ENCODE results near the gene ENDOG.
A peak's percentile ranks its signal among the peaks of the same experiment; 100 is the strongest.
"Not testable (repeated sequence)": the region's sequence is repeated elsewhere in the genome, so short reads cannot be mapped to it uniquely, and the experiment has no call there.

Gene ENDOG

GRCh38 chr9:128828719-128829452, 10.6 kb downstream of the ENDOG start:
- DNase-seq (ENCODE audit: low read depth in 2 of 2) = no peak

GRCh38 chr9:128829477-128830251, 11.4 kb downstream of the ENDOG start, which contains the start of gene SPOUT1:
TSS of gene SPOUT1 (minus strand) at chr9:128829794. CDS start at chr9:128829780, 14 bp downstream.
- peak; percentile 82 for DNase-seq (ENCODE audit: low read depth in 2 of 2)

GRCh38 chr9:128833696-128834095, 15.4 kb downstream of the ENDOG start:
- no peak for DNase-seq (ENCODE audit: low read depth in 2 of 2)

- no peak for DNase-seq (ENCODE audit: low read depth in 2 of 2)
These were observed 17.2 kb downstream of the ENDOG start for GRCh38 chr9:128835246-128836210.

- DNase-seq (ENCODE audit: low read depth in 2 of 2) = no peak
These were observed 18.3 kb downstream of the ENDOG start for GRCh38 chr9:128836509-128837145.

GRCh38 chr9:128838338-128838737, 20.0 kb downstream of the ENDOG start:
- no peak for DNase-seq (ENCODE audit: low read depth in 2 of 2)

GRCh38 chr9:128840524-128840923, 22.2 kb downstream of the ENDOG start:
- DNase-seq (ENCODE audit: low read depth in 2 of 2) = no peak

GRCh38 chr9:128841694-128842492, 23.6 kb downstream of the ENDOG start:
- DNase-seq (ENCODE audit: low read depth in 2 of 2) = no peak

GRCh38 chr9:128843171-128843570, 24.9 kb downstream of the ENDOG start:
- DNase-seq (ENCODE audit: low read depth in 2 of 2) = not testable (repeated sequence)

- no peak for DNase-seq (ENCODE audit: low read depth in 2 of 2)
These were observed 27.1 kb downstream of the ENDOG start for GRCh38 chr9:128845186-128845931.

GRCh38 chr9:128846680-128847030, 28.4 kb downstream of the ENDOG start:
- no peak for DNase-seq (ENCODE audit: low read depth in 2 of 2)

- no peak for DNase-seq (ENCODE audit: low read depth in 2 of 2)
These were observed 29.5 kb downstream of the ENDOG start for GRCh38 chr9:128847803-128848202.

GRCh38 chr9:128851024-128851423, 32.7 kb downstream of the ENDOG start:
- not testable (repeated sequence) for DNase-seq (ENCODE audit: low read depth in 2 of 2)

- DNase-seq (ENCODE audit: low read depth in 2 of 2) = not testable (repeated sequence)
These were observed 33.7 kb downstream of the ENDOG start for GRCh38 chr9:128851779-128852600.

GRCh38 chr9:128852646-128853045, 34.3 kb downstream of the ENDOG start:
- not testable (repeated sequence) for DNase-seq (ENCODE audit: low read depth in 2 of 2)

- DNase-seq (ENCODE audit: low read depth in 2 of 2) = not testable (repeated sequence)
These were observed 36.2 kb downstream of the ENDOG start for GRCh38 chr9:128854454-128854853.

- DNase-seq (ENCODE audit: low read depth in 2 of 2) = not testable (repeated sequence)
These were observed 40.2 kb downstream of the ENDOG start for GRCh38 chr9:128858476-128858875.

- no peak for DNase-seq (ENCODE audit: low read depth in 2 of 2)
These were observed 42.6 kb downstream of the ENDOG start for GRCh38 chr9:128860937-128861336.

- DNase-seq (ENCODE audit: low read depth in 2 of 2) = no peak
These were observed 43.2 kb downstream of the ENDOG start for GRCh38 chr9:128861501-128861900.
